Measurements from ENCODE around the gene UMOD. TPM values are rescaled to one million over a fixed set of nuclear protein-coding genes. Genes with fewer than 3 reads are reported as not detected.

The UMOD gene
- polyA plus RNA-seq, 1 experiment, result not detected

GRCh38 chr16:20329392-20330138 is 22.9 kb downstream of the UMOD start:
- H3K4me3 ChIP-seq (ENCODE audit: low read depth, low read length), result no peak overlapping the region
- CTCF ChIA-PET, result interaction anchor here (0.6 to 1.0 kb wide), 2 partner anchors 29 to 1626 kb away, joined by 3 read pairs; no protein-coding TSS in a partner anchor
- no peak for TF ChIP-seq CTCF (IDR thresholded peaks at IDR 0.05; ENCODE audit: insufficient read depth, low read depth, low read length)
- H3K27me3 ChIP-seq (ENCODE audit: control insufficient read depth, insufficient read depth, low read length), result no peaks in the 10 kb centered on the region
- DNase-seq (ENCODE audit: low read depth), result no peak
- no peaks in the 10 kb centered on the region for H3K36me3 ChIP-seq (ENCODE audit: control insufficient read depth, insufficient read depth, low read length)
- POLR2A ChIA-PET, result no interaction called here

GRCh38 chr16:20327444-20328041 is 25.0 kb downstream of the UMOD start, which contains the start of gene GP2:
GP2 (minus strand) TSS chr16:20327513; CDS start chr16:20326431, 1,082 bp downstream.
- ChIA-PET CTCF (no interaction called here), POLR2A (no interaction called here)

GRCh38 chr16:20326321-20326720 is 26.2 kb downstream of the UMOD start:
- DNase-seq (ENCODE audit: low read depth), result no peak
- no peak overlapping the region for H3K4me3 ChIP-seq (ENCODE audit: low read depth, low read length)
- H3K36me3 ChIP-seq (ENCODE audit: control insufficient read depth, insufficient read depth, low read length), result no peaks in the 10 kb centered on the region
- H3K27me3 ChIP-seq (ENCODE audit: control insufficient read depth, insufficient read depth, low read length), result no peaks in the 10 kb centered on the region
- CTCF ChIA-PET, result no interaction called here
- no peak for TF ChIP-seq CTCF (IDR thresholded peaks at IDR 0.05; ENCODE audit: insufficient read depth, low read depth, low read length)
- POLR2A ChIA-PET, result no interaction called here

More at GRCh38 chr16:20327444-20328041, 25.0 kb downstream of the UMOD start, which contains the start of gene GP2:
- no peaks in the 10 kb centered on the region for H3K36me3 ChIP-seq (ENCODE audit: control insufficient read depth, insufficient read depth, low read length)
- no peak for TF ChIP-seq CTCF (IDR thresholded peaks at IDR 0.05; ENCODE audit: insufficient read depth, low read depth, low read length)
- no peak within 1 kb of the TSS for H3K4me3 ChIP-seq (ENCODE audit: low read depth, low read length)
- no peaks in the 10 kb centered on the region for H3K27me3 ChIP-seq (ENCODE audit: control insufficient read depth, insufficient read depth, low read length)
- no peak for DNase-seq (ENCODE audit: low read depth)

GRCh38 chr16:20325005-20325404 is 27.5 kb downstream of the UMOD start:
- Histone ChIP-seq H3K4me3 (ENCODE audit: low read depth, low read length) (no peak overlapping the region), H3K27me3 (ENCODE audit: control insufficient read depth, insufficient read depth, low read length) (no peaks in the 10 kb centered on the region), H3K36me3 (ENCODE audit: control insufficient read depth, insufficient read depth, low read length) (no peaks in the 10 kb centered on the region)
- ChIA-PET CTCF (no interaction called here), POLR2A (no interaction called here)
- DNase-seq (ENCODE audit: low read depth), result no peak
- TF ChIP-seq CTCF (IDR thresholded peaks at IDR 0.05; ENCODE audit: insufficient read depth, low read depth, low read length), result no peak

GRCh38 chr16:20323591-20324117 is 28.9 kb downstream of the UMOD start:
- Histone ChIP-seq H3K27me3 (ENCODE audit: control insufficient read depth, insufficient read depth, low read length) (no peaks in the 10 kb centered on the region), H3K4me3 (ENCODE audit: low read depth, low read length) (no peak overlapping the region), H3K36me3 (ENCODE audit: control insufficient read depth, insufficient read depth, low read length) (no peaks in the 10 kb centered on the region)
- POLR2A ChIA-PET, result no interaction called here
- CTCF ChIA-PET, result interaction anchor here (0.9 kb wide), 1 partner anchor 9 kb away, joined by 3 read pairs; no protein-coding TSS in a partner anchor
- DNase-seq (ENCODE audit: low read depth), result no peak
- no peak for TF ChIP-seq CTCF (IDR thresholded peaks at IDR 0.05; ENCODE audit: insufficient read depth, low read depth, low read length)
